PFSK-1 (cell line): ENCODE measurements around the gene AASDHPPT.

Experiments used
- POLR2AphosphoS5 ChIP-seq: IDR thresholded peaks from 2 replicates; pipeline ENCODE4 v1.6.1; 2012; ENCODE audit warnings: low read depth, mild to moderate bottlenecking, control low read depth, low read length, moderate library complexity
- REST ChIP-seq, 2 experiments: IDR thresholded peaks; 2 replicates each; pipeline versions ENCODE4 v1.6.1 to v1.8.0; 2011 to 2012; ENCODE audit warnings: low read depth in 2 of 2, low read length in 2 of 2, control low read depth in 1 of 2, inconsistent platforms in 1 of 2, mild to moderate bottlenecking in 1 of 2, moderate library complexity in 1 of 2; ENCODE audit not compliant: insufficient read depth in 1 of 2
- SIN3A ChIP-seq: IDR thresholded peaks from 2 replicates; pipeline ENCODE4 v1.6.1; 2012; ENCODE audit warnings: mild to moderate bottlenecking, low read length, moderate library complexity, borderline replicate concordance; ENCODE audit not compliant: insufficient read depth
- TAF1 ChIP-seq: IDR thresholded peaks from 2 replicates; pipeline ENCODE4 v1.6.1; 2012; ENCODE audit warnings: low read length, control low read depth, borderline replicate concordance; ENCODE audit not compliant: insufficient read depth

DNA sequence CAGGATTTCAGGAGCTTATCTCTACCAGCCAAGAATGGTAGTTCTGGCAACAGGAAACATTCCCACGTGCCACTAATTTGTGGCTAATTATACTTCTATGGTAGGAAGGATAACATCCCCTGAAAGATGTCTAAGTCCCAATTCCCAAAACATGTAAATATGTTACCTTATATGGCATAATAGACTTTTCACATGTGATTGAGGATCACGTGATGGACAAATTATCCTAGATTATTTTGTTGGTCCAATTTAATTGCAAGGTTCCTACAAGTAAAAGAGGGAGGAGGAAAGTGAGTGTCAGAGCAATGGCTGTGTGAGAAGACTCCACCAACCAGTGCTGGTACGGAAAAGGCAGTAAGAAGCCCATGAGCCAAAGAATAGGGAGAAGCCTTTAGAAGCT, 45.5 kb upstream of the AASDHPPT start:
- no peak for TF ChIP-seq POLR2AphosphoS5
- no peak for TF ChIP-seq REST (IDR thresholded peaks at IDR 0.05; ENCODE audit: insufficient read depth in 1 of 2, low read depth in 2 of 2, low read length in 2 of 2)
- TF ChIP-seq TAF1: no peak
- no peak for TF ChIP-seq SIN3A
